Erythroblast (primary cell): ENCODE data around the gene FBXO38.

Source experiments
- GATA1 ChIP-seq: IDR thresholded peaks from 2 replicates; pipeline ENCODE4 v1.6.1; 2011; ENCODE audit warnings: low read depth, mild to moderate bottlenecking, control low read depth, low read length, moderate library complexity
- POLR2A ChIP-seq: IDR thresholded peaks from 2 replicates; pipeline ENCODE4 v1.6.1; 2011; ENCODE audit warnings: mild to moderate bottlenecking, low read length

DNA sequence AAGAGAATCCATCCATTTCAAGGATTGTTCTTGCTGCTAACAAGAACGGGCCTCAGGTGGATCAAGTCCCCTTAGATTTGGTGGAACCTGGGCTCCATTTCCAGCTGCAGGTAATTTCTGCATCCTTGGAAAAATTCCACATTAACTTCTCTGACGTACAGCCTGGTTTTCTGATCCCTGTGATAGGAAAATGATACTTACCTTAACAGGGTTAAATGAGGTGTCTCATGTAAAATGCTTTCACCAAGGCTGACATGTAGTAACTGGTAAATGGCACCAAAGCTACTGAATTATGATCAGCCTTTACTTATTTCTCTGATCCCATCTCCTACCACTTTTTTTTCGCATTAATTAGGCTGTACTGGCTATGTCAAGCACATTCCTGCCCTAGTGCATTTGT is 93.7 kb downstream of the FBXO38 start:
- TF ChIP-seq POLR2A (no peak), GATA1 (no peak)
